ENCODE results near the gene BCO2. TPM values are rescaled to one million over a fixed set of nuclear protein-coding genes. Genes with fewer than 3 reads are reported as not detected.

Gene BCO2
- total RNA-seq, 4 donors from 2014 or later: 9.9 to 56.2 (median 25.4) TPM

- Histone ChIP-seq H3K4me3 (no peak overlapping the region), H3K9me3 (no peaks in the 10 kb centered on the region), H3K4me1 (peaks cover 0 to 9% (median 3%) of the 10 kb centered on the region in 4 donors), H3K36me3 (no peaks in the 10 kb centered on the region), H3K27ac (no peak overlapping the region), H3K27me3 (no peaks in the 10 kb centered on the region)
- no peak for TF ChIP-seq CTCF (IDR thresholded peaks at IDR 0.05)
- no peak for TF ChIP-seq POLR2A (IDR thresholded peaks at IDR 0.05)
- no peak for DNase-seq
Measured at GRCh38 chr11:112173152-112173551, 2.2 kb upstream of the BCO2 start.

DNA sequence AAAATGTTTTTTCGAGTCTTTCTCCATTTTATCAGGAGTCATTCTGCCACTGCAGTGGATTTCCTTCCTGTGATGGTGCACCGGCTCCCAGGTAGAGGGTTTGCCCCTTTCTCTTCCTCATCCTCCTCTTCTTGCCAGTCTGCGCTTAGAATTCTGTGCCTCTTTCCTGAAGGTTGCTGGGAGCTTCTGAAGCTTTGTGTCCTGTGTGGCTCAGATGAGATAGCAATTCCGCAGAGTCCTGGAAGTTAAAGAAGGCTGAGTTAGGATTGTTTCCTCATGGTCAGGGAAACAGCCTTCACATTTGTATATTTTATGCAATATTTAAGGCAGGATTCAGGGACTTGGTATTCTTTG is 264 bp downstream of the BCO2 start:
- Histone ChIP-seq H3K36me3 (no peaks in the 10 kb centered on the region), H3K27ac (peak overlapping the region in 2 of 4 donors; percentile 4 to 65), H3K4me3 (peak overlapping the region in 3 of 4 donors; percentile 6 to 50 (median 39)), H3K27me3 (no peaks in the 10 kb centered on the region), H3K9me3 (no peaks in the 10 kb centered on the region), H3K4me1 (peaks cover 0 to 9% (median 3%) of the 10 kb centered on the region in 4 donors)
- DNase-seq: no peak
- TF ChIP-seq CTCF (IDR thresholded peaks at IDR 0.05) (no peak), POLR2A (IDR thresholded peaks at IDR 0.05) (no peak)

DNA sequence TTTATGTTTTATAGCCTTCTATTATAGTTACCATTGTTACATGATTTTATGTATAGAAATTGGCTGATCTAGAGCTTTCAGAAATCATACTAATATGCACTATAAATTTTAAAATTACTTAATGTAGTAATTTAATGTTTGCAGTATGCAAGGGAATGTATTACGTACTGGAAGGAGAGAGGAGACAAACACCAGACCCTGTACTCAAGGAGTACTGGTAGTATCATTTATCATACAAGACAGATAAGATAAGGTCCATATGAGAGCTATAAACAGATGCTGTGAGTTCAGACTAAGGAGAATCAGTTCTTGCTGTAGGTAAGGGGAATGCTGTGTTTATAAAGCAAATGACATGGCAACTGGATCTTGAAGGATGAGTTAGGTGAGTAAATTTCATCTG is 765 bp downstream of the BCO2 start:
- Histone ChIP-seq H3K27ac (peak overlapping the region in 1 of 4 donors; percentile 65), H3K4me3 (peak overlapping the region in 2 of 4 donors; percentile 39 to 50), H3K9me3 (no peaks in the 10 kb centered on the region), H3K36me3 (no peaks in the 10 kb centered on the region), H3K27me3 (no peaks in the 10 kb centered on the region), H3K4me1 (peaks cover 0 to 9% (median 3%) of the 10 kb centered on the region in 4 donors)
- DNase-seq: no peak
- TF ChIP-seq POLR2A (IDR thresholded peaks at IDR 0.05) (no peak), CTCF (IDR thresholded peaks at IDR 0.05) (no peak)

DNA sequence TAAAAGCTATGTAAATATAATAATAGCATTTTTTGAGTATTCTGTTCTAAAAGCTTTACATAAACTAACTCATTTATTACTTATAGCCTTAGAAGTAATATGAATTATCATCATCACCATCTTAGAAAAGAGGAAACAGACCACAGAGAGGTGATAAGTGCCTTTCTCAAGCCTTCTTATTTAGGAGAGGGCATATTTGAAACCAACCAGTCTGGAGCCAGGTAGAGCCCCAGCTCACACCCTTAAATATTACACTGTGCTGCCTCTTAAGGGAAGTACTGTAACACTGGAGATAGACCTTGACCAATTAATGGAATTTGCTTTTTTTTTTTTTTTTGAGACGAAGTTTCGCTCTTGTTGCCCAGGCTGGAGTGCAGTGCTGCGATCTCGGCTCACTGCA is 2.3 kb downstream of the BCO2 start:
- H3K9me3 ChIP-seq: no peaks in the 10 kb centered on the region
- no peaks in the 10 kb centered on the region for H3K36me3 ChIP-seq
- DNase-seq: no peak
- no peak overlapping the region for H3K4me3 ChIP-seq
- TF ChIP-seq POLR2A (IDR thresholded peaks at IDR 0.05) (no peak), CTCF (IDR thresholded peaks at IDR 0.05) (no peak)
- no peaks in the 10 kb centered on the region for H3K27me3 ChIP-seq
- H3K4me1 ChIP-seq: peaks cover 0 to 9% (median 3%) of the 10 kb centered on the region in 4 donors
- no peak overlapping the region for H3K27ac ChIP-seq

DNA sequence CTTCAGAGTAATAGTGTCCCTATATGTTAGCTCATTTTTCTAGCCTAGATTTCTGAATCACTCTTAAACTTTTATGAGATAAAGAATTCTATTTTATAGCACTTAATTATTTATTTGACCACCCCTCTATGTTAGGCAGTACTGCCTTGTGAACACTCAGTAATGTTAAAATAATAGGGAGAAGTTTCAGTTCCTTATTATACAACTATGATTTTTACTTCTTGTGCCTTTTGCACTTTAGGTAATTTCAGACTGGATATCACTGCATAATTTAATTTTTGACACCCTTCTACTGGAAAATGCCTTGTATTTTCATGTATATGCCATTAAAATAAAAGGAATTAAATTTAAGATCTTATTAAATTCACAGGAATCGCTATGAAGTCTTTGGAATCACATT is 3.1 kb downstream of the BCO2 start:
- DNase-seq: no peak
- H3K4me1 ChIP-seq: peaks cover 0 to 9% (median 3%) of the 10 kb centered on the region in 4 donors
- H3K36me3 ChIP-seq: no peaks in the 10 kb centered on the region
- H3K27ac ChIP-seq: no peak overlapping the region
- no peak overlapping the region for H3K4me3 ChIP-seq
- H3K9me3 ChIP-seq: no peaks in the 10 kb centered on the region
- TF ChIP-seq POLR2A (IDR thresholded peaks at IDR 0.05) (no peak), CTCF (IDR thresholded peaks at IDR 0.05) (no peak)
- no peaks in the 10 kb centered on the region for H3K27me3 ChIP-seq

DNA sequence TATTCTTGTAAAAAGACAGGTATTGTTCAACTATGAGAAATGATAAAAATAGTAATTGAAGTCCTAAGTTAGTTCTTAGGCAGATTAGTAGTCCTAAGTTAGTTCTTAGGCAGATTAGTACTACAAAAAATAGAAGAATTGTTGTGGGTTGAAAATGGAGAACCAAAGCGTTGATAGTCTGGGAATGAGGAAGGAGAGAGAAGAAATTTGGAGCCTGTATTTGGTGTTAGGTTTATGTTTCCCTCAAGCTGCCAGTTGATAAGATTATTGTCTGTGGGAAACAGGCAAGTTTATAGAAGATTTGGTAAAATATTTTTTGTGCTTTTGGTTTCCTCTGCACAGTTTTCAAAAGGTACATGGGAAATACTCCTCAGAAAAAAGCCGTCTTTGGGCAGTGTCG is 3.6 kb downstream of the BCO2 start:
- DNase-seq: no peak
- peaks cover 0 to 9% (median 3%) of the 10 kb centered on the region in 4 donors for H3K4me1 ChIP-seq
- no peaks in the 10 kb centered on the region for H3K36me3 ChIP-seq
- no peaks in the 10 kb centered on the region for H3K9me3 ChIP-seq
- no peaks in the 10 kb centered on the region for H3K27me3 ChIP-seq
- H3K27ac ChIP-seq: no peak overlapping the region
- H3K4me3 ChIP-seq: no peak overlapping the region
- TF ChIP-seq POLR2A (IDR thresholded peaks at IDR 0.05) (no peak), CTCF (IDR thresholded peaks at IDR 0.05) (no peak)

Data from Peyer's patch (tissue), 4 donors.